Measurements from ENCODE around the gene CASP10.

CASP10 gene

GRCh38 chr2:201200345-201200744, 17.4 kb downstream of the CASP10 start:
- no peak overlapping the region for H2BK12ac ChIP-seq (ENCODE audit: low read length in 2 of 2)
- H3K4ac ChIP-seq (ENCODE audit: low read depth in 1 of 2, low read length in 2 of 2): no peak overlapping the region
- no peaks in the 10 kb centered on the region for H3K27me3 ChIP-seq (ENCODE audit: control insufficient read depth in 1 of 2, insufficient read depth in 1 of 2, low read length in 2 of 2)
- no peak overlapping the region for H2BK120ac ChIP-seq (ENCODE audit: low read depth, low read length)
- no peaks in the 10 kb centered on the region for H3K79me1 ChIP-seq (replicated peaks; ENCODE audit: low read length, poor library complexity, severe bottlenecking)
- no peak overlapping the region for H3K14ac ChIP-seq (ENCODE audit: low read length in 2 of 2)
- no peak overlapping the region for H2AFZ ChIP-seq (ENCODE audit: low read depth, low read length)
- no peak overlapping the region for H3K9ac ChIP-seq (ENCODE audit: low read length)
- H4K8ac ChIP-seq (ENCODE audit: low read length): no peak overlapping the region
- no peak overlapping the region for H2AK5ac ChIP-seq (ENCODE audit: low read length, severe bottlenecking)
- H3K4me3 ChIP-seq (ENCODE audit: insufficient read depth in 1 of 2, low read depth in 1 of 2, low read length in 2 of 2): no peak overlapping the region
- peaks cover 0 to 13% of the 10 kb centered on the region in 2 experiments for H3K36me3 ChIP-seq (ENCODE audit: control insufficient read depth in 1 of 2, insufficient read depth in 2 of 2, low read depth in 1 of 2, low read length in 2 of 2)
- no peaks in the 10 kb centered on the region for H3K9me3 ChIP-seq (ENCODE audit: control insufficient read depth, low read length)
- H2BK5ac ChIP-seq (ENCODE audit: low read depth, low read length, poor library complexity, severe bottlenecking): no peak overlapping the region
- no peak overlapping the region for H3K4me2 ChIP-seq (ENCODE audit: low read length, poor library complexity, severe bottlenecking)
- H3K4me1 ChIP-seq (ENCODE audit: control insufficient read depth, insufficient read depth, low read depth, low read length): peaks cover 4% of the 10 kb centered on the region
- no peak overlapping the region for H4K91ac ChIP-seq (ENCODE audit: low read length)
- 91% methylated on average over 7 of the region's 8 CpGs for WGBS
- H3K23ac ChIP-seq (ENCODE audit: low read length in 2 of 2): no peak overlapping the region
- no peak overlapping the region for H3K27ac ChIP-seq (ENCODE audit: low read length, poor library complexity, severe bottlenecking)
- no peak for DNase-seq
- H2BK15ac ChIP-seq (ENCODE audit: low read depth, poor library complexity, severe bottlenecking): no peak overlapping the region
- H3K18ac ChIP-seq (ENCODE audit: low read depth in 1 of 2, low read length in 2 of 2): no peak overlapping the region

GRCh38 chr2:201201371-201201770, 18.4 kb downstream of the CASP10 start:
- 85% methylated on average over 7 of the region's 8 CpGs for WGBS

GRCh38 chr2:201203916-201204654, 21.1 kb downstream of the CASP10 start:
- Histone ChIP-seq H2BK12ac (ENCODE audit: low read length in 2 of 2) (no peak overlapping the region), H3K4me3 (ENCODE audit: insufficient read depth in 1 of 2, low read depth in 1 of 2, low read length in 2 of 2) (no peak overlapping the region), H3K9me3 (ENCODE audit: control insufficient read depth, low read length) (no peaks in the 10 kb centered on the region), H2AK5ac (ENCODE audit: low read length, severe bottlenecking) (no peak overlapping the region), H3K4me2 (ENCODE audit: low read length, poor library complexity, severe bottlenecking) (no peak overlapping the region), H4K8ac (ENCODE audit: low read length) (no peak overlapping the region), H3K4me1 (ENCODE audit: control insufficient read depth, insufficient read depth, low read depth, low read length) (peaks cover 4% of the 10 kb centered on the region), H3K23ac (ENCODE audit: low read length in 2 of 2) (no peak overlapping the region), H4K91ac (ENCODE audit: low read length) (no peak overlapping the region), H2BK120ac (ENCODE audit: low read depth, low read length) (no peak overlapping the region), H2AFZ (ENCODE audit: low read depth, low read length) (no peak overlapping the region), H2BK15ac (ENCODE audit: low read depth, poor library complexity, severe bottlenecking) (no peak overlapping the region), H3K4ac (ENCODE audit: low read depth in 1 of 2, low read length in 2 of 2) (no peak overlapping the region), H3K79me1 (replicated peaks; ENCODE audit: low read length, poor library complexity, severe bottlenecking) (no peaks in the 10 kb centered on the region), H3K36me3 (ENCODE audit: control insufficient read depth in 1 of 2, insufficient read depth in 2 of 2, low read depth in 1 of 2, low read length in 2 of 2) (peaks cover 0 to 2% of the 10 kb centered on the region in 2 experiments), H3K27me3 (ENCODE audit: control insufficient read depth in 1 of 2, insufficient read depth in 1 of 2, low read length in 2 of 2) (no peaks in the 10 kb centered on the region), H3K9ac (ENCODE audit: low read length) (peak overlapping the region; percentile 47), H3K14ac (ENCODE audit: low read length in 2 of 2) (no peak overlapping the region), H2BK5ac (ENCODE audit: low read depth, low read length, poor library complexity, severe bottlenecking) (no peak overlapping the region), H3K27ac (ENCODE audit: low read length, poor library complexity, severe bottlenecking) (peak overlapping the region; percentile 2), H3K18ac (ENCODE audit: low read depth in 1 of 2, low read length in 2 of 2) (no peak overlapping the region)
- DNase-seq: peak; percentile 58
- WGBS: 92% methylated on average over 2 of the region's 6 CpGs

More at GRCh38 chr2:201201371-201201770, 18.4 kb downstream of the CASP10 start:
- Histone ChIP-seq H3K27me3 (ENCODE audit: control insufficient read depth in 1 of 2, insufficient read depth in 1 of 2, low read length in 2 of 2) (no peaks in the 10 kb centered on the region), H3K4me2 (ENCODE audit: low read length, poor library complexity, severe bottlenecking) (no peak overlapping the region), H3K23ac (ENCODE audit: low read length in 2 of 2) (no peak overlapping the region), H2BK5ac (ENCODE audit: low read depth, low read length, poor library complexity, severe bottlenecking) (no peak overlapping the region), H4K8ac (ENCODE audit: low read length) (no peak overlapping the region), H2BK120ac (ENCODE audit: low read depth, low read length) (no peak overlapping the region), H3K14ac (ENCODE audit: low read length in 2 of 2) (no peak overlapping the region), H3K9ac (ENCODE audit: low read length) (no peak overlapping the region), H3K4me1 (ENCODE audit: control insufficient read depth, insufficient read depth, low read depth, low read length) (peaks cover 4% of the 10 kb centered on the region), H4K91ac (ENCODE audit: low read length) (no peak overlapping the region), H3K79me1 (replicated peaks; ENCODE audit: low read length, poor library complexity, severe bottlenecking) (no peaks in the 10 kb centered on the region), H3K27ac (ENCODE audit: low read length, poor library complexity, severe bottlenecking) (no peak overlapping the region), H3K9me3 (ENCODE audit: control insufficient read depth, low read length) (no peaks in the 10 kb centered on the region), H2AK5ac (ENCODE audit: low read length, severe bottlenecking) (no peak overlapping the region), H3K18ac (ENCODE audit: low read depth in 1 of 2, low read length in 2 of 2) (no peak overlapping the region), H2BK15ac (ENCODE audit: low read depth, poor library complexity, severe bottlenecking) (no peak overlapping the region), H2BK12ac (ENCODE audit: low read length in 2 of 2) (no peak overlapping the region), H3K36me3 (ENCODE audit: control insufficient read depth in 1 of 2, insufficient read depth in 2 of 2, low read depth in 1 of 2, low read length in 2 of 2) (peaks cover 0 to 8% of the 10 kb centered on the region in 2 experiments), H3K4ac (ENCODE audit: low read depth in 1 of 2, low read length in 2 of 2) (no peak overlapping the region), H2AFZ (ENCODE audit: low read depth, low read length) (no peak overlapping the region), H3K4me3 (ENCODE audit: insufficient read depth in 1 of 2, low read depth in 1 of 2, low read length in 2 of 2) (no peak overlapping the region)
- DNase-seq: no peak

DNA sequence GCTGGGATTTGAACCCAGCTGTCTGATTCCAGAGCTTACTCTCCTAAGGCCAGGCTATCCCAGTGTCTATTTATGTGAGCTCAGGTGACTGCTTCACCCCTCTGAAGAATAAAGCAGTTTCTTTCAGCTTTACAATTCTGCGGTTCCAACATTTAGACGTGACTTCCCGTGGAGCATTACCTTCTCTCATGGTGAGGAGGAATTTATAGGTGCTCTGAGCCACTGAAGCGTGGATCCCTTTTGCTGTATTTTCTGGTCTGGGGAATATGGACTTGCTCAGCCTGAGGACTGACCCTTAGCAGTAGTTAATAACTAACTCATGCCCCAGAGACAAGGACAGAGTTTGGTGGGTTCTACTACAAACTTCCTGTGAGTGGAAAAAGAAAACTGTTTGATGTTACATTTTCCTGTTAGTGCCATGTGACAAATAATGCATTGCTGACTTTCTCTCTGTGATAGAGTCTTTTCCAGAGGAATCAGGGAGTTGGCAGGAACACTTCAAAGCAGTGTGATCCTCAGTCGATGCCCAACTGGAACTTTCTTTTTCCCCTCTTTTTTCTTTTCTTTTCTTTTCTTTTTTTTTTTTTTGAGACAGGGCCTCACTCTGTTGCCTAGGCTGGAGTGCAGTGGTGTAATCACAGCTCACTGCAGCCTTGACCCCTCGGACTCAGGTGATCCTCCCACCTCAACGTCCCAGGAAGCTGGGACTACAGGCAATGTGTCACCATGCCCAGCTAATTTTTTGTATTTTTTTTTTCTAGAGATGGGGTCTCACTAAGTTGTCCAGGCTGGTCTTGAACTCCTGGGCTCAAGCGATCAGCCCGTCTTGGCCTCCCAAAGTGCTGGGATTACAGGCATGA, 21.9 kb downstream of the CASP10 start:
- H3K14ac ChIP-seq (ENCODE audit: low read length in 2 of 2): no peak overlapping the region
- no peak overlapping the region for H2BK12ac ChIP-seq (ENCODE audit: low read length in 2 of 2)
- H3K4ac ChIP-seq (ENCODE audit: low read depth in 1 of 2, low read length in 2 of 2): no peak overlapping the region
- 94% methylated on average over 9 of the region's 9 CpGs for WGBS
- H3K4me3 ChIP-seq (ENCODE audit: insufficient read depth in 1 of 2, low read depth in 1 of 2, low read length in 2 of 2): no peak overlapping the region
- H2AK5ac ChIP-seq (ENCODE audit: low read length, severe bottlenecking): peak overlapping the region; percentile 56
- no peak overlapping the region for H4K91ac ChIP-seq (ENCODE audit: low read length)
- peaks cover 4% of the 10 kb centered on the region for H3K4me1 ChIP-seq (ENCODE audit: control insufficient read depth, insufficient read depth, low read depth, low read length)
- H3K79me1 ChIP-seq (replicated peaks; ENCODE audit: low read length, poor library complexity, severe bottlenecking): no peaks in the 10 kb centered on the region
- no peak overlapping the region for H3K9ac ChIP-seq (ENCODE audit: low read length)
- H3K27me3 ChIP-seq (ENCODE audit: control insufficient read depth in 1 of 2, insufficient read depth in 1 of 2, low read length in 2 of 2): no peaks in the 10 kb centered on the region
- H3K4me2 ChIP-seq (ENCODE audit: low read length, poor library complexity, severe bottlenecking): peak overlapping the region; percentile 10
- no peak overlapping the region for H2BK15ac ChIP-seq (ENCODE audit: low read depth, poor library complexity, severe bottlenecking)
- peaks cover 0 to 8% of the 10 kb centered on the region in 2 experiments for H3K36me3 ChIP-seq (ENCODE audit: control insufficient read depth in 1 of 2, insufficient read depth in 2 of 2, low read depth in 1 of 2, low read length in 2 of 2)
- H2BK5ac ChIP-seq (ENCODE audit: low read depth, low read length, poor library complexity, severe bottlenecking): no peak overlapping the region
- DNase-seq: no peak
- H3K9me3 ChIP-seq (ENCODE audit: control insufficient read depth, low read length): no peaks in the 10 kb centered on the region
- no peak overlapping the region for H3K23ac ChIP-seq (ENCODE audit: low read length in 2 of 2)
- H3K18ac ChIP-seq (ENCODE audit: low read depth in 1 of 2, low read length in 2 of 2): no peak overlapping the region
- H4K8ac ChIP-seq (ENCODE audit: low read length): no peak overlapping the region
- no peak overlapping the region for H2AFZ ChIP-seq (ENCODE audit: low read depth, low read length)
- H2BK120ac ChIP-seq (ENCODE audit: low read depth, low read length): no peak overlapping the region
- H3K27ac ChIP-seq (ENCODE audit: low read length, poor library complexity, severe bottlenecking): peak overlapping the region; percentile 49
